Measurements from ENCODE around the gene PODNL1. TPM values are rescaled to one million over a fixed set of nuclear protein-coding genes. Genes with fewer than 3 reads are reported as not detected.
A peak's percentile ranks its signal among the peaks of the same experiment; 100 is the strongest.

The PODNL1 gene
- total and polyA plus RNA-seq, 3 experiments from 2014 or later, result 0.24 TPM; not detected in 2

- DNase-seq, result no peak
- H3K36me3 ChIP-seq (ENCODE audit: insufficient read depth, low read length), result no peaks in the 10 kb centered on the region
- H3K9me3 Mint-ChIP-seq, result peaks cover 0 to 2% (median 0%) of the 10 kb centered on the region in 5 donors
- H3K4me3 ChIP-seq (ENCODE audit: low read length), result no peak overlapping the region
- peak overlapping the region in 1 of 8 donors; percentile 12 for H3K27ac Mint-ChIP-seq
- no peaks in the 10 kb centered on the region for H3K27me3 ChIP-seq (ENCODE audit: insufficient read depth, low read length, poor library complexity, severe bottlenecking)
- no peak overlapping the region for H3K27ac ChIP-seq (ENCODE audit: low read depth, low read length)
- H3K4me1 Mint-ChIP-seq, result no peaks in the 10 kb centered on the region
- no peak overlapping the region for H3K4me3 Mint-ChIP-seq
- ChIA-PET CTCF (no interaction called here), POLR2A (no interaction called here)
- no peaks in the 10 kb centered on the region for H3K9me3 ChIP-seq (ENCODE audit: low read length)
- H3K27me3 Mint-ChIP-seq, result peaks cover 2 to 4% of the 10 kb centered on the region in 2 donors
- H3K36me3 Mint-ChIP-seq, result peaks cover 0 to 3% (median 0%) of the 10 kb centered on the region in 3 donors
- no peaks in the 10 kb centered on the region for H3K4me1 ChIP-seq (ENCODE audit: insufficient read depth, low read length)
These were observed 3.9 kb upstream of the PODNL1 start for GRCh38 chr19:13942023-13942684.

- H3K36me3 ChIP-seq (ENCODE audit: insufficient read depth, low read length), result no peaks in the 10 kb centered on the region
- Mint-ChIP-seq H3K27ac (peak overlapping the region in 1 of 8 donors; percentile 72), H3K36me3 (no peaks in the 10 kb centered on the region), H3K4me3 (no peak overlapping the region), H3K4me1 (peaks cover 0 to 4% (median 2%) of the 10 kb centered on the region in 3 donors), H3K9me3 (peaks cover 0 to 2% (median 0%) of the 10 kb centered on the region in 5 donors), H3K27me3 (peaks cover 2 to 20% of the 10 kb centered on the region in 2 donors)
- H3K4me1 ChIP-seq (ENCODE audit: insufficient read depth, low read length), result no peaks in the 10 kb centered on the region
- no peak for DNase-seq
- H3K9me3 ChIP-seq (ENCODE audit: low read length), result no peaks in the 10 kb centered on the region
- H3K27ac ChIP-seq (ENCODE audit: low read depth, low read length), result no peak overlapping the region
- no peak overlapping the region for H3K4me3 ChIP-seq (ENCODE audit: low read length)
- ChIA-PET POLR2A (no interaction called here), CTCF (no interaction called here)
- H3K27me3 ChIP-seq (ENCODE audit: insufficient read depth, low read length, poor library complexity, severe bottlenecking), result no peaks in the 10 kb centered on the region
These were observed 527 bp downstream of the PODNL1 start for GRCh38 chr19:13937479-13938300.

- Histone ChIP-seq H3K4me3 (ENCODE audit: low read length) (no peak overlapping the region), H3K27me3 (ENCODE audit: insufficient read depth, low read length, poor library complexity, severe bottlenecking) (no peaks in the 10 kb centered on the region), H3K36me3 (ENCODE audit: insufficient read depth, low read length) (no peaks in the 10 kb centered on the region), H3K27ac (ENCODE audit: low read depth, low read length) (no peak overlapping the region), H3K4me1 (ENCODE audit: insufficient read depth, low read length) (no peaks in the 10 kb centered on the region), H3K9me3 (ENCODE audit: low read length) (no peaks in the 10 kb centered on the region)
- H3K4me1 Mint-ChIP-seq, result peaks cover 0 to 4% (median 2%) of the 10 kb centered on the region in 3 donors
- H3K9me3 Mint-ChIP-seq, result peaks cover 0 to 2% (median 0%) of the 10 kb centered on the region in 5 donors
- POLR2A ChIA-PET, result interaction anchor here (0.6 kb wide), 1 partner anchor 510 kb away, joined by 3 read pairs; no protein-coding TSS in a partner anchor
- H3K36me3 Mint-ChIP-seq, result no peaks in the 10 kb centered on the region
- H3K4me3 Mint-ChIP-seq, result no peak overlapping the region
- DNase-seq, result no peak
- CTCF ChIA-PET, result no interaction called here
- no peak overlapping the region for H3K27ac Mint-ChIP-seq
- peaks cover 2 to 20% of the 10 kb centered on the region in 2 donors for H3K27me3 Mint-ChIP-seq
These were observed 2.3 kb downstream of the PODNL1 start for GRCh38 chr19:13935765-13936510.

- no peaks in the 10 kb centered on the region for H3K9me3 ChIP-seq (ENCODE audit: low read length)
- no peak for DNase-seq
- H3K27ac Mint-ChIP-seq, result peak overlapping the region in 1 of 8 donors; percentile 36
- H3K4me1 Mint-ChIP-seq, result peaks cover 0 to 4% (median 2%) of the 10 kb centered on the region in 3 donors
- H3K4me1 ChIP-seq (ENCODE audit: insufficient read depth, low read length), result no peaks in the 10 kb centered on the region
- no peak overlapping the region for H3K4me3 Mint-ChIP-seq
- H3K36me3 Mint-ChIP-seq, result no peaks in the 10 kb centered on the region
- H3K27me3 ChIP-seq (ENCODE audit: insufficient read depth, low read length, poor library complexity, severe bottlenecking), result no peaks in the 10 kb centered on the region
- POLR2A ChIA-PET, result no interaction called here
- CTCF ChIA-PET, result interaction anchor here (0.8 kb wide), 1 partner anchor 137 kb away, joined by 3 read pairs; no protein-coding TSS in a partner anchor
- H3K9me3 Mint-ChIP-seq, result peaks cover 0 to 2% (median 0%) of the 10 kb centered on the region in 5 donors
- H3K36me3 ChIP-seq (ENCODE audit: insufficient read depth, low read length), result no peaks in the 10 kb centered on the region
- no peak overlapping the region for H3K4me3 ChIP-seq (ENCODE audit: low read length)
- H3K27ac ChIP-seq (ENCODE audit: low read depth, low read length), result no peak overlapping the region
- H3K27me3 Mint-ChIP-seq, result peaks cover 2 to 20% of the 10 kb centered on the region in 2 donors
These were observed 3.5 kb downstream of the PODNL1 start for GRCh38 chr19:13934785-13935109.

- H3K36me3 Mint-ChIP-seq, result peaks cover 2 to 8% (median 4%) of the 10 kb centered on the region in 3 donors
- peaks cover 2 to 20% of the 10 kb centered on the region in 2 donors for H3K27me3 Mint-ChIP-seq
- peaks cover 0 to 2% (median 0%) of the 10 kb centered on the region in 5 donors for H3K9me3 Mint-ChIP-seq
- Histone ChIP-seq H3K4me1 (ENCODE audit: insufficient read depth, low read length) (no peaks in the 10 kb centered on the region), H3K36me3 (ENCODE audit: insufficient read depth, low read length) (no peaks in the 10 kb centered on the region), H3K27me3 (ENCODE audit: insufficient read depth, low read length, poor library complexity, severe bottlenecking) (no peaks in the 10 kb centered on the region), H3K4me3 (ENCODE audit: low read length) (no peak overlapping the region), H3K9me3 (ENCODE audit: low read length) (no peaks in the 10 kb centered on the region), H3K27ac (ENCODE audit: low read depth, low read length) (no peak overlapping the region)
- no peak for DNase-seq
- H3K27ac Mint-ChIP-seq, result no peak overlapping the region
- no peak overlapping the region for H3K4me3 Mint-ChIP-seq
- POLR2A ChIA-PET, result interaction anchor here (0.8 kb wide), 1 partner anchor 203 kb away, joined by 6 read pairs; no protein-coding TSS in a partner anchor
- CTCF ChIA-PET, result interaction anchor here (0.8 to 1.9 kb wide), 5 partner anchors 67 to 140 kb away, joined by 3 to 8 read pairs (median 4); partner anchors contain the start of gene MISP3
- H3K4me1 Mint-ChIP-seq, result peaks cover 0 to 4% (median 2%) of the 10 kb centered on the region in 3 donors
These were observed 5.3 kb downstream of the PODNL1 start for GRCh38 chr19:13932911-13933393.

- CTCF ChIA-PET, result interaction anchor here (1.6 kb wide), 1 partner anchor 116 kb away, joined by 4 read pairs; no protein-coding TSS in a partner anchor
- no peaks in the 10 kb centered on the region for H3K4me1 ChIP-seq (ENCODE audit: insufficient read depth, low read length)
- Mint-ChIP-seq H3K27ac (peak overlapping the region in 1 of 8 donors; percentile 94), H3K27me3 (peaks cover 0 to 16% of the 10 kb centered on the region in 2 donors), H3K36me3 (peaks cover 2 to 10% (median 4%) of the 10 kb centered on the region in 3 donors), H3K9me3 (no peaks in the 10 kb centered on the region), H3K4me1 (peaks cover 0 to 4% (median 2%) of the 10 kb centered on the region in 3 donors), H3K4me3 (no peak overlapping the region)
- H3K27me3 ChIP-seq (ENCODE audit: insufficient read depth, low read length, poor library complexity, severe bottlenecking), result no peaks in the 10 kb centered on the region
- no peaks in the 10 kb centered on the region for H3K9me3 ChIP-seq (ENCODE audit: low read length)
- H3K27ac ChIP-seq (ENCODE audit: low read depth, low read length), result no peak overlapping the region
- POLR2A ChIA-PET, result interaction anchor here (0.8 kb wide), 1 partner anchor 203 kb away, joined by 6 read pairs; no protein-coding TSS in a partner anchor
- H3K36me3 ChIP-seq (ENCODE audit: insufficient read depth, low read length), result no peaks in the 10 kb centered on the region
- H3K4me3 ChIP-seq (ENCODE audit: low read length), result no peak overlapping the region
- DNase-seq, result no peak
These were observed 6.0 kb downstream of the PODNL1 start for GRCh38 chr19:13932149-13932637.

GRCh38 chr19:13931391-13932148 is 6.6 kb downstream of the PODNL1 start:
- H3K9me3 ChIP-seq (ENCODE audit: low read length), result no peaks in the 10 kb centered on the region
- peaks cover 0 to 16% of the 10 kb centered on the region in 2 donors for H3K27me3 Mint-ChIP-seq
- no peak overlapping the region for H3K27ac Mint-ChIP-seq
- no peaks in the 10 kb centered on the region for H3K36me3 ChIP-seq (ENCODE audit: insufficient read depth, low read length)
- no peaks in the 10 kb centered on the region for H3K9me3 Mint-ChIP-seq
- no peaks in the 10 kb centered on the region for H3K4me1 ChIP-seq (ENCODE audit: insufficient read depth, low read length)
- no peak for DNase-seq
- H3K27ac ChIP-seq (ENCODE audit: low read depth, low read length), result no peak overlapping the region
- H3K4me3 ChIP-seq (ENCODE audit: low read length), result no peak overlapping the region
- peaks cover 2 to 17% (median 4%) of the 10 kb centered on the region in 3 donors for H3K36me3 Mint-ChIP-seq
- no peak overlapping the region for H3K4me3 Mint-ChIP-seq
- H3K27me3 ChIP-seq (ENCODE audit: insufficient read depth, low read length, poor library complexity, severe bottlenecking), result no peaks in the 10 kb centered on the region
- ChIA-PET CTCF (no interaction called here), POLR2A (interaction anchor here (0.6 kb wide), 1 partner anchor 71 kb away, joined by 3 read pairs; no protein-coding TSS in a partner anchor)
- peaks cover 0 to 4% (median 2%) of the 10 kb centered on the region in 3 donors for H3K4me1 Mint-ChIP-seq

Measured in CD8-positive, alpha-beta memory T cell (primary cell).